Spleen (tissue), 7 donors: ENCODE data around the gene CD207.

Experiments
- POLR2A ChIP-seq, 3 donors: fragments of 450-650 bp; IDR thresholded peaks; one replicate each; pipeline ENCODE4 v1.5.1; 2017; ENCODE audit warnings: antibody characterized with exemption in 3 of 3, mild to moderate bottlenecking in 1 of 3
- POLR2AphosphoS5 ChIP-seq, 3 donors: sonication (generic); formaldehyde crosslinking; IDR thresholded peaks; one replicate each; pipeline ENCODE4 v1.5.1; 2017; ENCODE audit warnings: antibody characterized with exemption in 3 of 3
- TF ChIP-seq, protein P1 (sequence below), 11 experiments: fragments of 200-600 bp in 7 of 11; fragments of 450-650 bp in 4 of 11; sonication (generic) in 4 of 11; IDR thresholded peaks in 8 of 11; conservative IDR thresholded peaks in 3 of 11; 1 replicate in 7 of 11; 2 replicates in 4 of 11; pipeline versions ENCODE4 v1.4.0 to v1.8.0; 2016 to 2021; ENCODE audit warnings: antibody characterized with exemption in 11 of 11, inconsistent platforms in 4 of 11, mild to moderate bottlenecking in 1 of 11
- donor health status: DM: no; HTN: no; CAD: no; lungs with moderate emphysema.
- donor health status: DM: no; HTN: no; CAD: no.
- donor health status: DM: no; HTN: no; CAD: no.

- TF ChIP-seq, protein P1, sequence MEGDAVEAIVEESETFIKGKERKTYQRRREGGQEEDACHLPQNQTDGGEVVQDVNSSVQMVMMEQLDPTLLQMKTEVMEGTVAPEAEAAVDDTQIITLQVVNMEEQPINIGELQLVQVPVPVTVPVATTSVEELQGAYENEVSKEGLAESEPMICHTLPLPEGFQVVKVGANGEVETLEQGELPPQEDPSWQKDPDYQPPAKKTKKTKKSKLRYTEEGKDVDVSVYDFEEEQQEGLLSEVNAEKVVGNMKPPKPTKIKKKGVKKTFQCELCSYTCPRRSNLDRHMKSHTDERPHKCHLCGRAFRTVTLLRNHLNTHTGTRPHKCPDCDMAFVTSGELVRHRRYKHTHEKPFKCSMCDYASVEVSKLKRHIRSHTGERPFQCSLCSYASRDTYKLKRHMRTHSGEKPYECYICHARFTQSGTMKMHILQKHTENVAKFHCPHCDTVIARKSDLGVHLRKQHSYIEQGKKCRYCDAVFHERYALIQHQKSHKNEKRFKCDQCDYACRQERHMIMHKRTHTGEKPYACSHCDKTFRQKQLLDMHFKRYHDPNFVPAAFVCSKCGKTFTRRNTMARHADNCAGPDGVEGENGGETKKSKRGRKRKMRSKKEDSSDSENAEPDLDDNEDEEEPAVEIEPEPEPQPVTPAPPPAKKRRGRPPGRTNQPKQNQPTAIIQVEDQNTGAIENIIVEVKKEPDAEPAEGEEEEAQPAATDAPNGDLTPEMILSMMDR (IDR thresholded peaks at IDR 0.05 in 8 of 11, conservative IDR thresholded peaks at IDR 0.05 in 3 of 11): no peak
- no peak for TF ChIP-seq POLR2A (IDR thresholded peaks at IDR 0.05)
- TF ChIP-seq POLR2AphosphoS5 (IDR thresholded peaks at IDR 0.05): no peak
Observed at GRCh38 chr2:70868970-70869369, 33.4 kb upstream of the CD207 start.
